Hematopoietic multipotent progenitor cell treated with erythropoietin and hydrocortisone succinate and interleukin-3 and kit ligand, for 17 days (in vitro differentiated cells): ENCODE results near the gene PLAC8.
"Not testable (repeated sequence)": the region's sequence is repeated elsewhere in the genome, so short reads cannot be mapped to it uniquely, and the experiment has no call there.

Experiments used
- DNase-seq: peaks from one replicate; pipeline ENCODE4 v3.0.0-alpha.2; 2015; ENCODE audit warnings: low spot score

The PLAC8 gene

GRCh38 chr4:83067058-83067639 lies 47.4 kb downstream of the PLAC8 start:
- DNase-seq, result no peak

DNA sequence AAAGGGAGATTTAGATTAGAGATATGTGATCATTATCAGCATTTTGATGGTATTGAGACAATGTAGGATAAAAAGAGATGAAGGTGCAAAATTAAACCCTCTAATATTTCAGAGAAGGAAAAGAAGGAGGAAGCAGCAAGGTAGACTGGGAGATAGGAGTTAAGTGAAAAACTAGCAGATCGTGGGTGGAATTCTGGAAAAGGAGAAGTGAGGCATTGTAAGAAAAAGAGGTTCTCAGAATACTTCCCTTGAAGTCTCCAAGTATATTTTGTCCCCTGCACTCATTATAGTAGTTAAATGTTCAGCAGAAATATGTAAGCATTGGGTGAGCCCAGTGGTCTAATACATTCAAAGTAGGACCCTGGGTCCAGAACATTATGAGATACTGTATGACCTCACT lies 49.3 kb downstream of the PLAC8 start:
- DNase-seq, result no peak

GRCh38 chr4:83062739-83063138 lies 51.8 kb downstream of the PLAC8 start:
- DNase-seq, result no peak

- DNase-seq, result no peak
These were observed 59.6 kb downstream of the PLAC8 start for GRCh38 chr4:83054928-83055327.

GRCh38 chr4:83048781-83049180 lies 65.7 kb downstream of the PLAC8 start:
- not testable (repeated sequence) for DNase-seq

DNA sequence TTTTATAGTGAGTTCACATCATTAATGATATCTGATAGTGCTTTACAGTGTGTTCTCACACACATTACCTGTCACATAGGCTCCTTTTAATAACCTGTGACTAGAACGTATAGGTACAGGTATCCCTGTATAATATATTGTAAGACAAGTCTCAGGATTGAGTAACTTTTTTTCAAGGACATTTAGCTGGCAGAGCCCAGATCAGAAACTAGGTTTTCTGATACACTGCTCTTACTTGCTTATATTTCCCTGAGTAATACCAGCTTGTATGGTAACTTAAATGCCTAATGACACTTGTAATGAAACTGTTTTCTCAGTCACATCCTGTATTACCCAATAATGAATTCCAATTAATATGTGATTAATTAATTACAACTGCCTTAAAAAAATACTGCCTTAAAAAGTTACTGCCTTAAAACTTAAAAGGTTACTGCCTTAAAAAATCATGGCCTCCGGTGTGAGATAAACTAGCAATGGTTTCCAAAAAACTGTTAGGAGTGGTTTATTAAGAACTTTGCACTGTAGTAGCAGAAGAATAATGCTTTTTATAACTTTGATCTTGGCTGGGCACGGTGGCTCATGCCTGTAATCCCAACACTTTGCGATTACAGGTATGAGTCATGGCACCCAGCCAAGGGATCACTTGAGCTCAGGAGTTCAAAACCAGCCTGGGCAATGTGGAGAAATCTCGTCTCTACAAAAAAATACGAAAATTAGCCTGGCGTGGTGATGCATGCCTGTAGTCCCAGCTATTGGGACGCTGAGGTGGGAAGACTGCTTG lies 67.6 kb downstream of the PLAC8 start:
- DNase-seq, result no peak

- DNase-seq, result no peak
These were observed 70.6 kb downstream of the PLAC8 start for GRCh38 chr4:83043801-83044407.

DNA sequence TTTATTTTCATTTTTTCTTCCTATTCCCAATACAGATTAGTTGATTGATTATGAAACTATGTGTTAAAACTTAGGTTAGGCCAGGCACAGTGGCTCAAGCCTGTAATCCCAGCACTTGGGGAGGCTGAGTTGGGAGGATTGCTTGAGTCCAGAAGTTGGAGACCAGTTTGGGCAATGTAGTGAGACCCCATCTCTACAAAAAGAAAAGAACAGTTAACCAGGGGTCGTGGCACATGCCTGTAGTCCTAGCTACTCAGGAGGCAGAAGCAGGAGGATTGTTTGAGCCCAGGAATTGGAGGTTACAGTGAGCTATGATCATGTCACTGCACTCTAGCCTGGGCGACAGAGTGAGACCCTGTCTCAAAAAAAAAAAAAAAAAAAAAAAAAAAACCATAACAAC lies 71.4 kb downstream of the PLAC8 start:
- not testable (repeated sequence) for DNase-seq

DNA sequence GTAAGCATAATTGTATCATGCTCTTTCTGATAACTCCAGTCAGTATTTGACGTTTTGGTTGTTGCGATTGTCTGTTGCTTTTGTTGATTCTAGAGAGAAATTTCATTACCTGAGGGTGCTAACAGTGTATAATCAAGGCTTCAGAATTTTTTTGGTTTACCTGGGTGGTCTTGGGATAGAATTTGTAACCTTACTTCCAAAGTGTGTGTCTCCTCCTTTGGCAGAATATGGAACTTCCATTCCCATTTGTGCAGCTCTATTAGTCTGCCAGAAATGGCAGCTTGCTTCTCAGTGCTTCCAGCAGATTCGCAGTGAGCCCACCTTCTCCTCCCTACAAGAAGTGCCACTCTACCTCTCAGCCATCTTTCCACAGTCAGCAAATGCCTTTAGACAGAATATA lies 74.3 kb downstream of the PLAC8 start:
- DNase-seq, result no peak
